PFSK-1 (cell line): ENCODE results near the gene RNF138.

Source experiments
- FOXP2 ChIP-seq: optimal IDR thresholded peaks from 2 replicates; pipeline ENCODE3; 2011; ENCODE audit warnings: borderline replicate concordance, control low read depth, inconsistent platforms; ENCODE audit not compliant: insufficient read depth; ENCODE audit errors: extremely low read length, extremely low read depth
- POLR2AphosphoS5 ChIP-seq: IDR thresholded peaks from 2 replicates; pipeline ENCODE4 v1.6.1; 2012; ENCODE audit warnings: low read depth, mild to moderate bottlenecking, control low read depth, low read length, moderate library complexity
- SIN3A ChIP-seq: IDR thresholded peaks from 2 replicates; pipeline ENCODE4 v1.6.1; 2012; ENCODE audit warnings: mild to moderate bottlenecking, low read length, moderate library complexity, borderline replicate concordance; ENCODE audit not compliant: insufficient read depth
- TAF1 ChIP-seq: IDR thresholded peaks from 2 replicates; pipeline ENCODE4 v1.6.1; 2012; ENCODE audit warnings: low read length, control low read depth, borderline replicate concordance; ENCODE audit not compliant: insufficient read depth
- TF ChIP-seq, protein P1 (sequence below), 2 experiments: IDR thresholded peaks; 2 replicates each; pipeline versions ENCODE4 v1.6.1 to v1.8.0; 2011 to 2012; ENCODE audit warnings: low read depth in 2 of 2, low read length in 2 of 2, control low read depth in 1 of 2, inconsistent platforms in 1 of 2, mild to moderate bottlenecking in 1 of 2, moderate library complexity in 1 of 2; ENCODE audit not compliant: insufficient read depth in 1 of 2

DNA sequence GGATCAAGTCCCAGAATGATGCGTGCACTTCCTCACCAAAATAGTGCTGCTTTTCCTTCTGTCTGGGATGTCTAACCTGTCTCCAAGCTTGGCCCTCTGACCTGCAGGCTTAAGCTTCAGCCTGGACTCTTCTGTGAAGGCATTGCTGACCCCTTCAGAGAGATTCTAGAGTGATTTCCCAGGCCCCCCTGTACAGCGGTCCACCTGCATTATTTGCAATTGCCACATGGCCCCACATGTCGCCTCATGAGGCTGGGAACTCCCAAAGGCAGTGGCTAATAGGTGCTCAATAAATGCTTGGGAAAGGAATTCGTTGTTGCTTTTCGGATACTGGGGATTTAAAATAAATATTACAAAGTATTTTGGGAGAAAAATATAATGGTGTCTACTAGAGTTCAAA, 65.9 kb downstream of the RNF138 start:
- TF ChIP-seq SIN3A: no peak
- no peak for TF ChIP-seq TAF1
- no peak for TF ChIP-seq POLR2AphosphoS5
- TF ChIP-seq, protein P1, sequence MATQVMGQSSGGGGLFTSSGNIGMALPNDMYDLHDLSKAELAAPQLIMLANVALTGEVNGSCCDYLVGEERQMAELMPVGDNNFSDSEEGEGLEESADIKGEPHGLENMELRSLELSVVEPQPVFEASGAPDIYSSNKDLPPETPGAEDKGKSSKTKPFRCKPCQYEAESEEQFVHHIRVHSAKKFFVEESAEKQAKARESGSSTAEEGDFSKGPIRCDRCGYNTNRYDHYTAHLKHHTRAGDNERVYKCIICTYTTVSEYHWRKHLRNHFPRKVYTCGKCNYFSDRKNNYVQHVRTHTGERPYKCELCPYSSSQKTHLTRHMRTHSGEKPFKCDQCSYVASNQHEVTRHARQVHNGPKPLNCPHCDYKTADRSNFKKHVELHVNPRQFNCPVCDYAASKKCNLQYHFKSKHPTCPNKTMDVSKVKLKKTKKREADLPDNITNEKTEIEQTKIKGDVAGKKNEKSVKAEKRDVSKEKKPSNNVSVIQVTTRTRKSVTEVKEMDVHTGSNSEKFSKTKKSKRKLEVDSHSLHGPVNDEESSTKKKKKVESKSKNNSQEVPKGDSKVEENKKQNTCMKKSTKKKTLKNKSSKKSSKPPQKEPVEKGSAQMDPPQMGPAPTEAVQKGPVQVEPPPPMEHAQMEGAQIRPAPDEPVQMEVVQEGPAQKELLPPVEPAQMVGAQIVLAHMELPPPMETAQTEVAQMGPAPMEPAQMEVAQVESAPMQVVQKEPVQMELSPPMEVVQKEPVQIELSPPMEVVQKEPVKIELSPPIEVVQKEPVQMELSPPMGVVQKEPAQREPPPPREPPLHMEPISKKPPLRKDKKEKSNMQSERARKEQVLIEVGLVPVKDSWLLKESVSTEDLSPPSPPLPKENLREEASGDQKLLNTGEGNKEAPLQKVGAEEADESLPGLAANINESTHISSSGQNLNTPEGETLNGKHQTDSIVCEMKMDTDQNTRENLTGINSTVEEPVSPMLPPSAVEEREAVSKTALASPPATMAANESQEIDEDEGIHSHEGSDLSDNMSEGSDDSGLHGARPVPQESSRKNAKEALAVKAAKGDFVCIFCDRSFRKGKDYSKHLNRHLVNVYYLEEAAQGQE (IDR thresholded peaks at IDR 0.05; ENCODE audit: insufficient read depth in 1 of 2, low read depth in 2 of 2, low read length in 2 of 2): no peak
- no peak for TF ChIP-seq FOXP2
